ENCODE measurements around the gene UXS1.
"Not testable (repeated sequence)": the region's sequence is repeated elsewhere in the genome, so short reads cannot be mapped to it uniquely, and the experiment has no call there.

The UXS1 gene

GRCh38 chr2:106193977-106194778 lies at the start of gene UXS1:
TSS of gene UXS1 (minus strand) at chr2:106194301. CDS start at chr2:106194241, 60 bp downstream.
- TF ChIP-seq CSRNP3 (CRISPR knock-in tag; IDR thresholded peaks at IDR 0.05) (no peak), ZNF565 (CRISPR knock-in tag; conservative IDR thresholded peaks at IDR 0.05; ENCODE audit: low read depth) (no peak), ARNTL (CRISPR knock-in tag; IDR thresholded peaks at IDR 0.05; ENCODE audit: borderline replicate concordance, low read depth) (no peak), ZFP3 (CRISPR knock-in tag; IDR thresholded peaks at IDR 0.05) (no peak), OSR1 (CRISPR knock-in tag; IDR thresholded peaks at IDR 0.05) (no peak), TSHZ2 (CRISPR knock-in tag; IDR thresholded peaks at IDR 0.05) (no peak), CSDC2 (CRISPR knock-in tag; IDR thresholded peaks at IDR 0.05) (no peak), ZC3H10 (CRISPR knock-in tag; IDR thresholded peaks at IDR 0.05) (no peak), GLIS3 (CRISPR knock-in tag; IDR thresholded peaks at IDR 0.05) (no peak), TCF4 (CRISPR knock-in tag; IDR thresholded peaks at IDR 0.05; ENCODE audit: borderline replicate concordance) (no peak), SNAI2 (CRISPR knock-in tag; IDR thresholded peaks at IDR 0.05) (no peak), ISL1 (CRISPR knock-in tag; IDR thresholded peaks at IDR 0.05) (no peak)
- ATAC-seq = peak; percentile 73

GRCh38 chr2:106239491-106239890 lies 45.4 kb upstream of the UXS1 start:
- not testable (repeated sequence) for ATAC-seq

- not testable (repeated sequence) for ATAC-seq
These were observed 41.3 kb upstream of the UXS1 start for GRCh38 chr2:106235392-106235791.

- no peak for TF ChIP-seq OSR1 (CRISPR knock-in tag; IDR thresholded peaks at IDR 0.05)
- ATAC-seq = no peak
These were observed 39.2 kb upstream of the UXS1 start for GRCh38 chr2:106233350-106233706.

GRCh38 chr2:106232638-106233349 lies 38.7 kb upstream of the UXS1 start:
- no peak for TF ChIP-seq ARNTL (CRISPR knock-in tag; IDR thresholded peaks at IDR 0.05; ENCODE audit: borderline replicate concordance, low read depth)
- TF ChIP-seq POU6F1 (CRISPR knock-in tag; IDR thresholded peaks at IDR 0.05; ENCODE audit: borderline replicate concordance, low read depth) = no peak
- no peak for TF ChIP-seq OSR1 (CRISPR knock-in tag; IDR thresholded peaks at IDR 0.05)
- TF ChIP-seq ESRRG (CRISPR knock-in tag; IDR thresholded peaks at IDR 0.05) = no peak
- no peak for TF ChIP-seq ZNF70 (CRISPR knock-in tag; IDR thresholded peaks at IDR 0.05)
- TF ChIP-seq ZFP30 (CRISPR knock-in tag; IDR thresholded peaks at IDR 0.05) = no peak
- TF ChIP-seq PPARA (CRISPR knock-in tag; IDR thresholded peaks at IDR 0.05; ENCODE audit: borderline replicate concordance) = no peak
- no peak for TF ChIP-seq ZNF565 (CRISPR knock-in tag; conservative IDR thresholded peaks at IDR 0.05; ENCODE audit: low read depth)
- TF ChIP-seq PATZ1 (CRISPR knock-in tag; IDR thresholded peaks at IDR 0.05; ENCODE audit: borderline replicate concordance) = no peak
- TF ChIP-seq GLIS3 (CRISPR knock-in tag; IDR thresholded peaks at IDR 0.05) = no peak
- TF ChIP-seq TSHZ2 (CRISPR knock-in tag; IDR thresholded peaks at IDR 0.05) = no peak
- ATAC-seq = no peak

All from SK-N-SH treated with all-trans-retinoic acid at 6 μM for 48 hours (cell line).